ENCODE results near the gene LRRC53.

- TF ChIP-seq CTCF (conservative IDR thresholded peaks at IDR 0.05; ENCODE audit: low read depth, low read length): no peak
- TF ChIP-seq SMC3 (IDR thresholded peaks at IDR 0.05; ENCODE audit: low read depth, low read length): no peak
- TF ChIP-seq NFE2L2 (IDR thresholded peaks at IDR 0.05; ENCODE audit: low read depth, low read length): no peak
- TF ChIP-seq POLR2A (IDR thresholded peaks at IDR 0.05; ENCODE audit: low read depth, low read length): no peak
- no peak for TF ChIP-seq MAZ (IDR thresholded peaks at IDR 0.05; ENCODE audit: borderline replicate concordance, low read depth, low read length)
- no peak for TF ChIP-seq USF2 (IDR thresholded peaks at IDR 0.05; ENCODE audit: low read depth, low read length)
- TF ChIP-seq MXI1 (IDR thresholded peaks at IDR 0.05; ENCODE audit: borderline replicate concordance, low read depth, low read length): no peak
- no peak for TF ChIP-seq RAD21 (IDR thresholded peaks at IDR 0.05; ENCODE audit: low read length)
- no peak for TF ChIP-seq CHD1 (IDR thresholded peaks at IDR 0.05; ENCODE audit: low read depth, low read length)
- TF ChIP-seq MAFK (IDR thresholded peaks at IDR 0.05; ENCODE audit: low read depth, low read length): no peak
- no peak for TF ChIP-seq RCOR1 (IDR thresholded peaks at IDR 0.05; ENCODE audit: insufficient replicate concordance, low read length)
- TF ChIP-seq BHLHE40 (IDR thresholded peaks at IDR 0.05; ENCODE audit: low read depth, low read length): no peak
- TF ChIP-seq CEBPB (IDR thresholded peaks at IDR 0.05; ENCODE audit: low read depth, low read length): no peak
Measured at GRCh38 chr1:74548961-74549750, 36.7 kb upstream of the LRRC53 start.
